HG02571 (cell line): Measurements from ENCODE around the gene AGPAT2.

Experiments used
- ATAC-seq: cut with Tn5 transposase; IDR thresholded peaks from one replicate; pipeline ENCODE4 v1.9.1; 2021; ENCODE audit warnings: mild to moderate bottlenecking, moderate library complexity; ENCODE audit not compliant: unreplicated experiment

Gene AGPAT2

DNA sequence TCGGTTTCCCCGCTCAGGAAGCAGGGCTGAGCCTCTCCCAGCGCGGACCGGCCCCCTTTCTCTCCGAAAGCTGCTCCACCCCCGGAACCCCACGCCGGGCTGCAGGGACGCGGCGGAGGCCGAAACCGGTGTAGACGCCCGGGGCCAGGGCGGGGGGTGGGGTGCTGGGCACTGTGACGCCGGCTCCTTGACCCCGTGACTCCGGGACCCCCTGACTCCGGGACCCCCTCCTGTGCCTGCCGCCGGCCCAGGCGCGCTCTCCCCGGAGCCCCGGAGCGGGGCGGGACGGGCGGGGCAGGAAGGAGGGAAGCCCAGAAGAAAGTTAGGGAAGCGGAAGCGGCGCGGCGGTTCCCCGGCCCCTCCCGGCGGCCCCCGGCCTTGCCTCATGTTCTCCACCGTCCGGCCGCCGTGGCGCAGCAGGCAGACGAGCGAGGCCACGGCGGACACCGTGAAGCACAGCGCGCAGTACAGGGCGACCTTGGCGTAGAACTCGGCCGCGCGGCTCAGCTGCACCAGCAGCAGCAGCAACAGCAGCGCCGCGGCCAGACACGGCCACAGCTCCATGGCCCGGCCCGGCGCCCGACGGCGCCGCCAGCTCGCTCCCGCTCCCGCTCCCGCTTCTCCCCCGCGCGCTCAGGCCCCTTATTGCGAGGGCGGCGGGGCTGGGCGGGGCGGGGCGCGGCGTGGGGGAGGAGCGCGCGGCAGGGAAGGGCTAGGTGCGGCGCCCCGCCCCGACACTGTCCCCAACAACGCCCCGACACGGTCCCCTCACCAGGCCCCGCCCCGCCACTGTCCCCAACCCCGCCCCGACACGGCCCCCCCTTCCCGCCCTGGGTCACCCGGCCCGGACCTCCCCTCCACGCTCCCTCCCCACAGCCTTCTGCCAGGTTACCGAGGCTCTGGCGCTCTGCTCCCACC is at the start of gene AGPAT2:
Gene AGPAT2 (minus strand): TSS at position 664 of the 918 bp plus-strand sequence. CDS start 100 bp downstream, at position 564.
- ATAC-seq = no peak

DNA sequence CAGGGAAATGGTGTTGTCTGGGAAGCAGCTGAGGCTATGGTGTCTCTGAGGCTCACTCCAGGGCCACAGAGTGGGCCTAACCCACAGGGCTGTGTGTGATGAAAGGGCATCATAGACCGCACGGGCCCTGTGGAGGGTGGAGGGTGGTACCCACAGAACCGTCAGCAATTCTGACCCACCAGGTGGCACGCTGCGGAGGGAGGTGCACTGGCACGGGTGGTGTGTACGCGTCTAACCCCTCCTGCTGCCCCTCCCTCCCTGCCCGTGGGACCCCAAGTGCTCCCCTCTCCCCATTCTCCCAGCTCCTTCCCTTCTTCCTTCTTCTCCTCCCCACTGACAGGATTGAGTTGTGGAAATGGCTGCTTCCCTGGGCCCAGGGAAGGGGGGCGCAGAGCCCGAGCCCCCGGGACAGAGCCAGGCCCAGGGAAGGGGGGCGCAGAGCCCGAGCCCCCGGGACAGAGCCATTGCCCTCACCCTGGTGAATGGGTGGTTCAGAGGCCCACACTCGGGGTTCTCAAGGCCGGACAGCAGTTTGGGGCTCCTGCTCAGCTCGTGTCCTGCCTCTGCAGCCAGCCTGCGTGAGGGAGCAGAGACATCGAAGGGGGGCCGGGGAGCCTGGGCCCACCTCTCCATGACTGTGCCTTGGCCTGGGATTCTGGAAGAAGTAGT is 48.7 kb upstream of the AGPAT2 start:
- no peak for ATAC-seq

DNA sequence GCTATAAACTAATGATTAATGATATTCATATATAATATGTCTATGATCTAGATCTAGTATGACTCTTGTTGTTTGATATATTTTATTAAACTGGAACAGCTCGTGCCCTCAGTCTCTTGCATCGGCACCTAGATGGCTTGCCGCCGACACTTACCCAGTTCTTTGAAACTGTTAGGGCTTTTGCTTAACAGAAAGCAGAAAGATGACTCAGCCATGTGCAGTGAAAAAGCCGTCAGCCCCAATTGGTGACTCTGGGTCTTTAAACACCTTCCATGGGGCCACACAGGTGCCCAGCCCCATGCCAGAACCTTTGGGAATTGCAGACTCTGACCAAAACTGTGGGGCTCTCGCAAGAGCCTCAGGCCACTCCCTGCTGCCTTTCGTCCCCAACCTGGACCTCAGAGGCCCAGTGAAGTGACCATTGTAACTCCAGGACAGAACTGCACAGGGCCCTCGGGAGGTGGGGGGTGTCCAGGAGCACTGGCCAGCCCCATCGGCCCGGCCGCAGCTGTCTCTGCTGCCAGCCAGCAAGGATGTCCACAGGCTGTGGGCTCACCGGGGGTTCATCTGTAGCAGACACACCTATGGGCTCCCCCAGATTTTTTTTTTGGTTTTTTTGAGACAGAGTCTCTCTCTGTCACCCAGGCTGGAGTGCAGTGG is 47.7 kb upstream of the AGPAT2 start:
- ATAC-seq = no peak

DNA sequence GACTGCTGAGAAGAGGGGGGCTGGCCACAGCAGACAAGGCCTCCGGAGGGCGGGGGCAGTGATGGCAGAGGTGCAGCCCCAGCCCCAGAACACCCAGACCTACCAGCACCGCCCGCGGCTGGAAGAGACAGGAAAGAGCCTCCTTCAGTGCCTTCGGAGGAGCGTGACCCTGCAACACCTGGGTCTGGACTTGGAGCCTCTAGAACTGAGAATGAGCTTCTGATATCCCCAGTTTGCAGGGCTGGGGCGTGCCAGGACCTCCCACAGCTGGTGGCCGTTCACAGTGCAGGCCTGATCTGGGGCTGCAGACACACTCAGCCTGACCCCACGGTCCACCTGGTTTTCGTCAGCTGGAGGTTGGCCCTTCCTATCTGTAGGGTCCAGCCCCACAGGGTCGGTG is 46.4 kb upstream of the AGPAT2 start:
- ATAC-seq = no peak

DNA sequence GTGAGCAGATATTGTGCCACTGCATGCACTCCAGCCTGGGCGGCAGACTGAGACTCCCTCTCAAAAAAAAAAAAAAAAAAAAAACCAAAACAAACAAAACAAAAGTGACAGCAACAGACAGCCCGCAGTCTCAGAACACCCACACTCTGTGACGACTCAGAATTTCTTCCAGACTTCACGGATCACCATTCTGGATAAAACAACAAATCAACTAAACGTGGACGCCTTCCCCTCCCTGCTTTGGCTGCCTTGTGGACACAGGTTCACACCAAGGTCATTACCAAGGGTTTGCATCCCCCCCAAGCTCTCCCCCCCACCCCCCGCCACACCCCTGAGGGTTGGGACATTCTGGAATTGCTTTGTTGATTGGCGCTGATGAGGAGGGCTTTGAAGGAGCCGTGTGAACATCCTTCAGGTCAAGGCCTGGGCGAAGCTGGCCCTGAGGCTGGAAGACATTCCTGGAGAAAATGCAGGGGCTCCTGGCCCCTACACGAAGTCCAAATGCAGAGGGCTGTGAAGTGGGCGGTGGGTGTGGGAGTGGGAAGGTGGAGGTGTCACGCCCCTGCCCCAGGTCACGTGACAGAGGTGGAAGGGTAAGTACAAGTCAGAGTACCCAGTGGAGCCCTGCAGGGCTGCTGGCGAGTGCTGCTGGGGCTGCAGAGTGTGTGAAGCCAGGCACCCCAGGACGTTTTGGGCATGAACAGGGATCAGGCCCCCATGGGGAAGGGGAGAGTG is 45.4 kb upstream of the AGPAT2 start:
- ATAC-seq = no peak

DNA sequence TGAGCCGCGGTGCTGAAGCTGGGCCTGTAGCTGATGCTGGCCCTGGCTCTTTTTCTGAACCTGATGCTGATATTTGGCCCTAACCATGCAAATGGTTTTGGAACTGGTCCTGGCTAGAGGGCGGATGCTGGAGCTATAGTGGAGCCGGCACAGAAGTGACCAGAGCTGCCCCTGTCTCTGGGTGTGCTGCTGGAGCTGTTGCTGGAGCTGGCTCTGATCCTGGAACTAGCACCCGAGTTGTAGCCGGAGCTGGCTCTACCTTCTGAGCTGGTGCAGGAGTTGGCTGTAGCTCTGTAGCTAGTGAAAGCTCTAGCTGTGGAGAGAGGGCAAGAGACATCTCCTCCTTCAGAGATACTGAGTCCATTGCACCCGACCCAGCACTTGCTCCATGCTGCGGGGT is 42.7 kb upstream of the AGPAT2 start:
- no peak for ATAC-seq

DNA sequence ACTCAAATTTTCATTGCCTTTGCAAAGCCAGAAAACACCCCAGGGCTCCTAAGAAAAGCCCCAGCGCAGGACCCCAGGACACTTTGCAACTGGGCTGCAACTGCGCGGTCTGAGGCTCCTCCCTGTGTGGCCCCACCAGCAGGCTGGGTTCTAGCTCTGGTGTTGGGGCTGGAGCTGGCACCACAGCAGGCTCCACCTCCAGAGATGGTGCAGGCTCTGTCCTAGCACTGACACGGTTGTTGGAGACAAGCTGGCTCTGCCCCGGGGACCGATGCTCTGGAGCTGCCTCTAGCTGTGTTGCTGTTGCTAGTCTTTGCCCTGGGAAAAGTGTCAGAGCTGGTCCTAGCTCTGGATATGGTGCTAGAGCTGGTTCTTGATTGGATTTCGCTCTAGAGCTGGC is 41.9 kb upstream of the AGPAT2 start:
- ATAC-seq = no peak

DNA sequence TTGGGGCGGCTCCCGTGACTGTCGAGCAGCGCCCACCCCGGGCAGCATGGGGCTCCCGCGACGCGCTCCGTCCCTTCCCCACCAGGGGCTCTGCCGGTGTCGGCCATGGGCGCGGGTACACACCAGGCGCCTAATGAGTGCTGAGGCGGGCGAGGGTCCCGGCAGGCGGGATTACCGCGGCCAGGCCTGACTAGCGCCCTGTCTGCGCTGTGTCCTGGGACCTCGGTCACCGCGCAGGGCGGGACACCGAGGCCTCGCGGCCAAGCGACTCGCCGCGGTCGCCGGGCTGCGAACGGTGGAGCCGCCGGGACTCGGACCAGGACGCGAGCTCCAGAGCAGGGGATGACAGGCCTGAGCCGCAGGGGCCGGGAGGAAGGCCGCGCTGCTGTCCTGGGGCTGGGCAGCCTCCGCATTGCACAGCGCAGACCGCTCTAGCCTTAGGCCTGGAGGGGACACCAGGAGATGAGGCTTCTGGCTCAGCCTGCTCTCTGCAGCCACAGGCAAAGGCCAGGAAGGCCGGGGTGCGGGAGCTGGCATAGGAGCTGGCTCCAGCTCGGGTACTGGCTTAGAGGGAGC is 41.4 kb upstream of the AGPAT2 start:
- ATAC-seq = peak; percentile 14

DNA sequence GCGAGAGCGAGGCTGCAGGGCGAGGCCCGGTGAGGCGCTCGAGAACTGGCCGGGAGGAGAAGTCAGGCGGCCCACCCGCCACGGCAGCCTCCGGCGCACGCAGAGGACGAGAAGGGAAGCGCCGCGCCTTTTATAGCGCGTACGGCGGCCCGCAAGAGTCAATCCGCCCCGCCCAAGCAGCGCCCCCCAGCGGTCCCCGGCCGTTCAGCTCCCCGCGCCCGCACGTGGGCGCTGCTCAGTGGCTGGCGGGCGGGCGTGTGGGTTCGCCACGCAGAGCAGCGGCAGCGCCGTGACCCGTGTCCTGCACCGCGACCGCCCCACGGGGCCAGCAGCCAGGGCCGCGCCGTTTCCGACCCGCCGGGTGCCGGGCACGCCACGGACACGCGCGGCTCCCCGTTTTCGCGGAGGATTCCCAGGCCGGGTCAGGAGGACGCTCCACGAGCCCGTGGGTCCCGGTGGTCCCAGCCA is 40.9 kb upstream of the AGPAT2 start:
- peak; percentile 60 for ATAC-seq

DNA sequence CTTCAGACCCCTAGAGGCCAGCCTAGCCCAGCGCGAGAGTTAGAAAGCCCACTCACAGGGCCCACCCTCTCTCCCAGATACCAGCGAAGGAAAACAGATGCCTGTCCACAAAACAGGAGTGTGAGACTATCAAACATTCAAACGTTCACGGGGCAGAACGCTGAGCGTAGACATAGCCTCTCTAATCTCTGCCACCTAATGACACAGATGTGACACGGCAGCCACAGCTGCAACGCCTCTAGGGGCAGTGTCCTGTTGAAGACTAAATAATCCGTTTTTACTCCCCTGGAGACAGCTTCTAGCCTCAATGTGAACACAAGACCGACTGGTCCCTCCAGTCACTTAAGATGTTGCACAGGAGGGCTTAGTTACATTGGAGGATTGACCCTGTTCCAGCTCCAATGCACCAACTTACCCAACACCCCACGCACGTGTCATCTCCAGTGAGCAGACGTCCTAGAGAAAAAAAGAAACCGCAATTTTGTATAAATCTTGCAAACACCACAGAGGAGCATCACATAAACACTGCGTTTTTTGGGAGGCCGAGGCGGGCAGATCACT is 39.5 kb upstream of the AGPAT2 start:
- ATAC-seq = no peak

DNA sequence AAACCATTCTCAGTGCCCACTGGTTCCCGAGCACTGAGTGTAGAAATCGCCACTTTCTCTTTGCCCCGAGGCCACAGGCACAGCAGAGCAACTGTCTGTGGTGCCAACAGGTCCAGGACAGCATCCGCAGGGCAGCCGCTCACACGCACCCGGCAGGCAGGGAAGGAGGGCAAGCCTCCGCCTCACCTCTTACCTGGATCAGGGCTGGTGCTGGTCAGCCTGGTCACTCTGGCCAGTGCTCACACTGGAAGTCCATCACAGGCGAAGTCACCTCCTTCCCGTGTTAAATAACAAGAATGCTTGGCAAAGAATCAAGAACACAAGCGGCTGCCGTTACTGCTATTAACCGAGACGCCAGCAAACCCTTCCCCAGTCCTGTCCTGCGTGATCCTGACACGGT is 38.9 kb upstream of the AGPAT2 start:
- ATAC-seq = no peak

DNA sequence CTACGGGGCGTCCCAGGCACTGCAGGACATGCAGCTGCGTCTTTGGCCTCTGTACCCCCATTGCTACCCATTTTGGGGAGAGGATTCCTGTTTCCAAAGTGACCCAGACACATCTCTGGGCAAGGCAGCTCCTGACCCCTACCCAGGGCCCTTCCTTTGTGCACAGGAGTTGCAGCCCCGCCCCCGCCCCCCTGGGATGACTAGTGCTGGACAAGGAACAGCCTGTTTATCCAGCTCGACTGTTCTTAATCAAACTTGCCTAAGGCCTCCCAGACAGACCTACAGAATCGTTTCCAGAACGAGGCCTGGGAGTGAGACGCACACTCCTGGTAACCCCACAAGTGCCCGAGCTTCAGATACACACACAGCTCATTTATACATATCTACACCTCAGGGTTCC is 38.4 kb upstream of the AGPAT2 start:
- ATAC-seq = no peak

DNA sequence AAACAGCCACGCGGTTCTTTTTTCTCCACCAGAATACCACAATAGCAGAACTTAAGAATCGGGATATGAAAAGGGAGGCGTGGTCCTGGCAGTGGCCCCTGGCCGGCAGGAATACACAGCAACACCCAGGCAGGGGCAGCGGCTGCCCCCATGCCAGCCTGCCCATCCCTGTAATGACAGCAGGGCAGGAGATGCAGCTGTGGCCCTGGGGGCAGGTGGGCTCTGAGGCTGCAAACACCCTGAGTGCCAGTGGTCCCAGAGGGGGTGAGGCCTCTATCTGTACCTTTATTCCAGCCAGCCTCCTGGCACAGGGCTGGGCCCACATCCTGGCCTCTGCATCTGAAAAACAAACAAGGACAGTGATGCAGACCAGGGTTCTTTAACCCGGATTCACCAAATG is 37.5 kb upstream of the AGPAT2 start:
- no peak for ATAC-seq

DNA sequence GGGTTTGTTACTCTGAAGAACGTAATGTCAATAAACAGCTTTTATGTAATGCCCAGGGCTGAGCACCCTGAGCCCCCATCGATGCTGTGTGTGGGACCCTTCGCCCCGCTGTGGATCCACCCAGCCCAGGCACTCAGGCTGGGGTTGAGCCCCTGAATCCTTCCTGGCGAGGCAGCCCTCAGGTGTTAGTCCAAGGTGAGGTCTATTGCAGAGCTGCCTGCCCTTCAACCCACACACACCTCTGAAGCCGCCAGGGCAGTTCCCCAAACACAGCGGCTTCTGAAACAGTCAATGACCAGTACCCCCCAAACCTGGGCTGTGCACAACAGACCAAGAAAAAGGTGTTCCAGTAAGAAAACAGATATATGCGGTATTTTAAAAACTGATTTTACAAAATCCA is 36.7 kb upstream of the AGPAT2 start:
- ATAC-seq = no peak

DNA sequence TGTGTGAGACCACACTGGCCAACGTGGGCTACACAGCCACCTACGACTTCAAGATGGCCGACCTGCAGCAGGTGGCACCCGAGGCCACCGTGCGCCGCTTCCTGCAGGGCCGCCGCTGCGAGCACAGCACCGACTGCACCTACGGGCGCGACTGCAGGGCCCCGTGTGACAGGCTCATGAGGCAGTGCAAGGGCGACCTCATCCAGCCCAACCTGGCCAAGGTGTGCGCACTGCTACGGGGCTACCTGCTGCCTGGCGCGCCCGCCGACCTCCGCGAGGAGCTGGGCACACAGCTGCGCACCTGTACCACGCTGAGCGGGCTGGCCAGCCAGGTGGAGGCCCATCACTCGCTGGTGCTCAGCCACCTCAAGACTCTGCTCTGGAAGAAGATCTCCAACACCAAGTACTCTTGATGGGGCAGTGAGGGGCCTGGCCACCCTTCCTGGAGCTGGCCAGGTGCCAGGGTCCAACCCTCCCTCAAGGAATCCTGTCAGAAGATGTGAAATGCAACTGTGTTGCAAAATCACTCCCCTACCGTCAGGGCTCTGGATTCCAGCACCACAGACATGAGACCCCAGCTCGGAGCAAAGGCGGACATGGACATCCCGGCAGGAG is 36.2 kb upstream of the AGPAT2 start:
- ATAC-seq = no peak

DNA sequence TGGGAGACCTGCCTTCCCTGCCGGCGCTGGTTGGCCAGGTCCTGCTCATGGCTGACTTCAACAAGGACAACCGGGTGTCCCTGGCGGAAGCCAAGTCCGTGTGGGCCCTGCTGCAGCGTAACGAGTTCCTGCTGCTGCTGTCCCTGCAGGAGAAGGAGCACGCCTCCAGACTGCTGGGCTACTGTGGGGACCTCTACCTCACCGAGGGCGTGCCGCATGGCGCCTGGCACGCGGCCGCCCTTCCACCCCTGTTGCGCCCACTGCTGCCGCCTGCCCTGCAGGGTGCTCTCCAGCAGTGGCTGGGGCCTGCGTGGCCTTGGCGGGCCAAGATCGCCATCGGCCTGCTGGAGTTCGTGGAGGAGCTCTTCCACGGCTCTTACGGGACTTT is 35.7 kb upstream of the AGPAT2 start:
- ATAC-seq = no peak

DNA sequence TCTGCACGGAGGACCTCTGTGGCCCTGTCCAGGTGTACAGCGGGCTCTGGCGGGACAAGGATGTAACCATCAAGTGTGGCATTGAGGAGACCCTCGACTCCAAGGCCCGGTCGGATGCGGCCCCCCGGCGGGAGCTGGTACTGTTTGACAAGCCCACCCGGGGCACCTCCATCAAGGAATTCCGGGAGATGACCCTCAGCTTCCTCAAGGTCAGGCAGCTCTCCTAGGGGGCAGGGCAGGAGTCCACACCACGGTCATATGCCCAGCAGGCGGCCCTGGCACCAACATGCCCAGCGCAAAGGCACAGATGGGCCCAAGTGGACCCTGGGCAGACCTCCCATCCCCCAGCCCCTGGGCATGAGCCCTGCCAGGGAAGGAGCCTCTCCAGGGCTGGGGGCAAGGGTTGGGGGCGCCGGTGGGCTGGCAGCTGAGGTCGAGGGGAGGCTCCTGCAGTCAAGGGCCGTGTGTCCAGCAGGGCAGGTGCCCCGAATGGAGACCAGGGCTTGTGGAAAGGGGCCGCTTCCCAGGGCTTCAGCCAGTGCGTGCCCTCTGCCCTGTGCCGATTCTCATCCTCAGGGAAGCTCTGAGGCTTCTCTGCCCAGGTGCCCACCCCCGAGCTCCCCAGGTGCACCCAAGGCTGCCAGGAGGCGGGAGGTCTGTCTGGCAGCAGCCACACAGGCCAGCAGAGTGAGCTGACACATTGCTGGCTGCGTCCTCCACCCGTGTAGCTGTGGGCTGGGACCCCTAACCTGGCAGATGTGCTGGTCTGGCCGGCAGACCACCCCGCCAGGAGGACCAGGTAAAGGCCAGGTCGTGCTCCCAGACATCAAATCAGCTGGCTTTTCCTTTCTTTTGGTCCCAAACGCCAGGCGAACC is 35.1 kb upstream of the AGPAT2 start:
- ATAC-seq = no peak

DNA sequence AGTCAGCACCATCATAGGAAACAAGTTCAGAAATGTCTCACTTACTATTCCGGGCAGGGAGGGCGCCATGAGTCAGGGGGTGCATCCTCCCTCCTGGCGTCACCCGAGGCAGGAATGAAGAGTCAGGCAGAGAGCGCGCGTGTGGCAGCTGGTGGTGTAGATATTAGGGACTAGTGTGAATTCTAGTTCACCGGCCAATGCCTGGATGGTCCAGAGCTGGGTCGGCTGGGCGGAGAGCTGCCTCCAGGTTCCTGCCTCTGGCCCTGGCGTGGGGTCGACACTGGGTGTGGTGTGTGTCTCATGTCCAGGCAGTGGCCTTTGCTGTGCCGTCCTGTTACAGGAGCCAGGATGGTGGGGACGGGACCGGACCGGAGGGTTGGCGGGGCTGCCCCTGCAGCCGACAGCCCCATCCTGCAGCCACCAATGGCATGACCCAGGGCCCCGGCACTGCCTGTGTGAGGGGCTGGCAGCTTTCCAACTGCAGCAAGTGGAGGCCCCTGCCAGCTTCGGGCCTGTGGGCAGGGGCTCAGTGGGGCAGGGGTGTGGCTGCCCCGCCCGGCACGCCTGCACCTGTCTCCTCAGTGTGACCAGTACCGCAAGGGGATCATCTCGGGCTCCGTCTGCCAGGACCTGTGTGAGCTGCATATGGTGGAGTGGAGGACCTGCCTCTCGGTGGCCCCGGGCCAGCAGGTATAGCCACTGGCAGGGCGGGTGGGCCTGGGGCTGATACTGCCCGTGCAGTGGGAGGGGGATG is 34.3 kb upstream of the AGPAT2 start:
- ATAC-seq = no peak
